Neural cell (in vitro differentiated cells): ENCODE data around the gene UBAC2. TPM values are rescaled to one million over a fixed set of nuclear protein-coding genes. Genes with fewer than 3 reads are reported as not detected.

ENCODE experiments used
- H2AFZ ChIP-seq: fragments of 200-600, 300-800 bp; sonication (generic), shearing (Covaris generic); 2 replicates; pipeline ENCODE4 v1.6.0; 2014; ENCODE audit warnings: low read depth, mild to moderate bottlenecking, antibody characterized with exemption, low read length, moderate library complexity
- H3F3A ChIP-seq: fragments of 200-600 bp; shearing (Covaris generic); 2 replicates; pipeline ENCODE4 v1.6.1; 2016; ENCODE audit warnings: mild to moderate bottlenecking, moderate library complexity, mixed read lengths, antibody characterized with exemption, low read length; ENCODE audit not compliant: insufficient read depth, poor library complexity, severe bottlenecking
- H3K27ac ChIP-seq: fragments of 200-600, 300-800 bp; sonication (generic), shearing (Covaris generic); 2 replicates; pipeline ENCODE4 v1.5.1; 2014; ENCODE audit warnings: mild to moderate bottlenecking, low read length, moderate library complexity
- H3K27me3 ChIP-seq: fragments of 300-800, 200-600 bp; sonication (generic), shearing (Covaris generic); 2 replicates; pipeline ENCODE4 v1.6.0; 2014; ENCODE audit warnings: mild to moderate bottlenecking, low read depth, low read length, moderate library complexity; ENCODE audit not compliant: insufficient read depth
- H3K36me3 ChIP-seq: fragments of 300-800, 200-600 bp; sonication (generic), shearing (Covaris generic); 2 replicates; pipeline ENCODE4 v1.5.1; 2014; ENCODE audit warnings: mild to moderate bottlenecking, antibody characterized with exemption, low read length, moderate library complexity; ENCODE audit not compliant: insufficient read depth
- H3K4me2 ChIP-seq: fragments of 300-800, 200-600 bp; sonication (generic), shearing (Covaris generic); 2 replicates; pipeline ENCODE4 v1.6.0; 2014; ENCODE audit warnings: mild to moderate bottlenecking, low read length
- H3K4me3 ChIP-seq: fragments of 300-800, 200-600 bp; sonication (generic), shearing (Covaris generic); 2 replicates; pipeline ENCODE4 v1.5.1; 2014; ENCODE audit warnings: mild to moderate bottlenecking, low read length, moderate library complexity
- H3K79me2 ChIP-seq: fragments of 200-600 bp; shearing (Covaris generic); replicated peaks from 2 replicates; pipeline ENCODE4 v1.6.0; 2014; ENCODE audit warnings: mild to moderate bottlenecking, low read length, moderate library complexity; ENCODE audit not compliant: insufficient read depth
- H3K9ac ChIP-seq: fragments of 300-800, 200-600 bp; sonication (generic), shearing (Covaris generic); 2 replicates; pipeline ENCODE4 v1.6.1; 2016; ENCODE audit warnings: mild to moderate bottlenecking, low read length, mixed read lengths
- H3K9me2 ChIP-seq: fragments of 200-600 bp; shearing (Covaris generic); 2 replicates; pipeline ENCODE4 v1.6.1; 2016; ENCODE audit warnings: mild to moderate bottlenecking, low read length, mixed read lengths; ENCODE audit not compliant: insufficient read depth
- H3K9me3 ChIP-seq: fragments of 200-600, 300-800 bp; sonication (generic), shearing (Covaris generic); 2 replicates; pipeline ENCODE4 v1.6.1; 2016; ENCODE audit warnings: mild to moderate bottlenecking, mixed run types, low read length, moderate library complexity, mixed read lengths
- H4K20me1 ChIP-seq: fragments of 200-600 bp; shearing (Covaris generic); 2 replicates; pipeline ENCODE4 v1.6.1; 2016; ENCODE audit warnings: mild to moderate bottlenecking, mixed run types; ENCODE audit not compliant: insufficient read depth
- CTCF ChIP-seq: fragments of 450-650 bp; IDR thresholded peaks from 2 replicates; pipeline ENCODE4 v1.5.1; 2014; ENCODE audit warnings: antibody characterized with exemption, mild to moderate bottlenecking, moderate library complexity; ENCODE audit not compliant: poor library complexity, severe bottlenecking
- EP300 ChIP-seq: fragments of 450-650 bp; conservative IDR thresholded peaks from 2 replicates; pipeline ENCODE4 v1.6.1; 2014; ENCODE audit warnings: antibody characterized with exemption, mild to moderate bottlenecking, moderate library complexity; ENCODE audit not compliant: poor library complexity, severe bottlenecking
- EZH2 ChIP-seq: fragments of 200-600, 300-800 bp; shearing (Covaris generic), sonication (generic); IDR thresholded peaks from 2 replicates; pipeline ENCODE4 v1.6.1; 2014; ENCODE audit warnings: antibody characterized with exemption, low read length, borderline replicate concordance, mild to moderate bottlenecking; ENCODE audit not compliant: insufficient read depth, poor library complexity, severe bottlenecking
- MXI1 ChIP-seq: fragments of 450-650 bp; conservative IDR thresholded peaks from 2 replicates; pipeline ENCODE4 v1.6.1; 2014; ENCODE audit warnings: antibody characterized with exemption, mild to moderate bottlenecking; ENCODE audit not compliant: poor library complexity, severe bottlenecking
- POLR2AphosphoS5 ChIP-seq: IDR thresholded peaks from 2 replicates; pipeline ENCODE4 v1.6.1; 2012
- RAD21 ChIP-seq: fragments of 450-650 bp; conservative IDR thresholded peaks from 2 replicates; pipeline ENCODE4 v1.6.1; 2014; ENCODE audit warnings: antibody characterized with exemption, mild to moderate bottlenecking, moderate library complexity
- REST ChIP-seq: IDR thresholded peaks from 2 replicates; pipeline ENCODE4 v1.6.1; 2012; ENCODE audit warnings: borderline replicate concordance
- SMC3 ChIP-seq: fragments of 450-650 bp; conservative IDR thresholded peaks from 2 replicates; pipeline ENCODE4 v1.6.1; 2014; ENCODE audit warnings: antibody characterized with exemption, mild to moderate bottlenecking, moderate library complexity; ENCODE audit not compliant: poor library complexity
- TAF1 ChIP-seq: IDR thresholded peaks from 2 replicates; pipeline ENCODE4 v1.6.1; 2012; ENCODE audit warnings: low read depth
- polyA plus RNA-seq: library from polyadenylated mRNA; depleted of rRNA; stranded (reverse); fragments of >200 nt; gene quantifications from 2 replicates; pipeline ENCODE4 v1.2.3, GENCODE V29; 2014

Gene UBAC2
- polyA plus RNA-seq, 1 donor from 2014 or later = 56.9 TPM

- Histone ChIP-seq H3K27ac (no peak overlapping the region), H3K9me3 (no peaks in the 10 kb centered on the region), H3K4me2 (no peak overlapping the region), H3K79me2 (no peaks in the 10 kb centered on the region), H3K9me2 (no peaks in the 10 kb centered on the region), H2AFZ (no peak overlapping the region), H4K20me1 (no peaks in the 10 kb centered on the region), H3K9ac (no peak overlapping the region), H3K27me3 (no peaks in the 10 kb centered on the region), H3K36me3 (no peaks in the 10 kb centered on the region), H3F3A (no peaks in the 10 kb centered on the region), H3K4me3 (no peak overlapping the region)
- TF ChIP-seq MXI1 (no peak), CTCF (no peak), SMC3 (no peak), RAD21 (no peak), EZH2 (no peak), TAF1 (no peak), POLR2AphosphoS5 (no peak), EP300 (no peak), REST (no peak)
These were observed 157.3 kb downstream of the UBAC2 start for GRCh38 chr13:99357941-99358340.

- Histone ChIP-seq H3K79me2 (no peaks in the 10 kb centered on the region), H3F3A (no peaks in the 10 kb centered on the region), H3K4me3 (no peak overlapping the region), H3K27me3 (no peaks in the 10 kb centered on the region), H3K4me2 (no peak overlapping the region), H3K36me3 (no peaks in the 10 kb centered on the region), H2AFZ (no peak overlapping the region), H3K9me2 (no peaks in the 10 kb centered on the region), H3K9me3 (no peaks in the 10 kb centered on the region), H3K27ac (no peak overlapping the region), H4K20me1 (no peaks in the 10 kb centered on the region), H3K9ac (no peak overlapping the region)
- TF ChIP-seq POLR2AphosphoS5 (no peak), CTCF (no peak), EZH2 (no peak), REST (no peak), TAF1 (no peak), RAD21 (no peak)
These were observed 158.9 kb downstream of the UBAC2 start for GRCh38 chr13:99359528-99359927.
